Calu3 (cell line): ENCODE measurements around the gene PARP4. TPM values are rescaled to one million over a fixed set of nuclear protein-coding genes. Genes with fewer than 3 reads are reported as not detected.
"Not testable (repeated sequence)": the region's sequence is repeated elsewhere in the genome, so short reads cannot be mapped to it uniquely, and the experiment has no call there.

Source experiments
- BruUV-seq: library from RNA; stranded (reverse); fragments of 400-500 nt; replicated peaks from 2 replicates; lab custom pipeline; 2021; lab: Mats Ljungman, UMichigan
- CTCF ChIA-PET: fragments of 300-600 bp; sonication (Branson Sonifier 250); formaldehyde crosslinking; loops from one replicate; lab custom pipeline; 2022; ENCODE audit warnings: antibody characterized with exemption; lab: Charles Lee
- DNase-seq: peaks from one replicate; pipeline ENCODE4 v3.0.0; 2022
- H3K27ac Mint-ChIP-seq: one replicate; pipeline ENCODE4 v1.8.0; 2022; ENCODE audit warnings: mixed read lengths; ENCODE audit not compliant: unreplicated experiment
- H3K27me3 Mint-ChIP-seq: one replicate; pipeline ENCODE4 v1.8.0; 2022; ENCODE audit warnings: mixed read lengths; ENCODE audit not compliant: unreplicated experiment
- H3K36me3 Mint-ChIP-seq: one replicate; pipeline ENCODE4 v1.8.0; 2022; ENCODE audit warnings: mild to moderate bottlenecking, moderate library complexity, mixed read lengths; ENCODE audit not compliant: insufficient read depth, unreplicated experiment
- H3K4me1 Mint-ChIP-seq: one replicate; pipeline ENCODE4 v1.8.0; 2022; ENCODE audit warnings: mild to moderate bottlenecking, low read depth, mixed read lengths; ENCODE audit not compliant: unreplicated experiment
- H3K4me3 Mint-ChIP-seq: one replicate; pipeline ENCODE4 v1.8.0; 2022; ENCODE audit warnings: mild to moderate bottlenecking, low read depth, moderate library complexity, mixed read lengths; ENCODE audit not compliant: unreplicated experiment
- H3K9me3 Mint-ChIP-seq: one replicate; pipeline ENCODE4 v1.8.0; 2022; ENCODE audit warnings: low read depth, mixed read lengths; ENCODE audit not compliant: unreplicated experiment
- intact Hi-C: fragments of 100-400 bp; cut with micrococcal nuclease; formaldehyde crosslinking; loops from one replicate; pipeline ENCODE4 v1.10.0; 2022; ENCODE audit not compliant: unreplicated experiment
- total RNA-seq: library from RNA; stranded (reverse); gene quantifications from 2 replicates; pipeline ENCODE4 v1.2.3, GENCODE V29; 2022
- TF ChIP-seq, protein P1 (sequence below): fragments of 200-600 bp; IDR thresholded peaks from one replicate; pipeline ENCODE4 v1.8.0; 2022; ENCODE audit warnings: antibody characterized with exemption; ENCODE audit not compliant: unreplicated experiment

PARP4 gene
- total RNA-seq, 1 experiment from 2014 or later, result 78.3 TPM

- TF ChIP-seq, protein P1, sequence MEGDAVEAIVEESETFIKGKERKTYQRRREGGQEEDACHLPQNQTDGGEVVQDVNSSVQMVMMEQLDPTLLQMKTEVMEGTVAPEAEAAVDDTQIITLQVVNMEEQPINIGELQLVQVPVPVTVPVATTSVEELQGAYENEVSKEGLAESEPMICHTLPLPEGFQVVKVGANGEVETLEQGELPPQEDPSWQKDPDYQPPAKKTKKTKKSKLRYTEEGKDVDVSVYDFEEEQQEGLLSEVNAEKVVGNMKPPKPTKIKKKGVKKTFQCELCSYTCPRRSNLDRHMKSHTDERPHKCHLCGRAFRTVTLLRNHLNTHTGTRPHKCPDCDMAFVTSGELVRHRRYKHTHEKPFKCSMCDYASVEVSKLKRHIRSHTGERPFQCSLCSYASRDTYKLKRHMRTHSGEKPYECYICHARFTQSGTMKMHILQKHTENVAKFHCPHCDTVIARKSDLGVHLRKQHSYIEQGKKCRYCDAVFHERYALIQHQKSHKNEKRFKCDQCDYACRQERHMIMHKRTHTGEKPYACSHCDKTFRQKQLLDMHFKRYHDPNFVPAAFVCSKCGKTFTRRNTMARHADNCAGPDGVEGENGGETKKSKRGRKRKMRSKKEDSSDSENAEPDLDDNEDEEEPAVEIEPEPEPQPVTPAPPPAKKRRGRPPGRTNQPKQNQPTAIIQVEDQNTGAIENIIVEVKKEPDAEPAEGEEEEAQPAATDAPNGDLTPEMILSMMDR, result no peak
- BruUV-seq, result no TSS peak
- Mint-ChIP-seq H3K4me3 (no peak overlapping the region), H3K4me1 (no peaks in the 10 kb centered on the region), H3K27me3 (no peaks in the 10 kb centered on the region), H3K36me3 (no peaks in the 10 kb centered on the region), H3K9me3 (no peaks in the 10 kb centered on the region), H3K27ac (no peak overlapping the region)
- intact Hi-C loops, result loop anchor here (10.0 kb wide), 1 partner anchor 82 kb away; no protein-coding TSS in a partner anchor
- DNase-seq, result no peak
- CTCF ChIA-PET, result no interaction called here
These were observed 106.1 kb downstream of the PARP4 start for GRCh38 chr13:24406524-24406923.

GRCh38 chr13:24396821-24397220 is 115.8 kb downstream of the PARP4 start:
- no TSS peak for BruUV-seq
- intact Hi-C loops, result no loop called here
- no peak overlapping the region for H3K27ac Mint-ChIP-seq
- no peaks in the 10 kb centered on the region for H3K27me3 Mint-ChIP-seq
- no peaks in the 10 kb centered on the region for H3K9me3 Mint-ChIP-seq
- no peak for DNase-seq
- H3K4me3 Mint-ChIP-seq, result no peak overlapping the region
- TF ChIP-seq, protein P1, result no peak
- H3K4me1 Mint-ChIP-seq, result no peaks in the 10 kb centered on the region
- CTCF ChIA-PET, result no interaction called here
- H3K36me3 Mint-ChIP-seq, result no peaks in the 10 kb centered on the region

DNA sequence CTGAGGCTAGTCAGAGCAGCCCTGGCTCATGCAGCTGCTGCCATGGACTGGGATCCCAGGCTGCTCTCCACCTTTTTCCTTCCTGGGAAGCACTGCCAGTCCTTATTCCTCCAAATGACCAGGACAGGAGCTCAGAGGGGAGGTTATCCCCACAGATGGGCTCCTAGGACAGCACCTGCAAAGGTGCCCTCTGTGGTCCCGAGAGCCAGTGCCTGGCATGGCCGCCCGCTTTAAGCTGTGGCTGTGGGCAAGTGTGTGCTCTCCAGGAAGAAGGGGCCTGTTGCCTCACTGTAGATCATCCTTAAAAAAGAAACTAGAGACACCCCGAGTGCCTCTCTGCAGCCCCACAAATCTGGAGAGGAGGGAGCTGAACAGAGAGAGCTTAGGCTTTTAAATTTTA is 119.6 kb downstream of the PARP4 start:
- CTCF ChIA-PET, result interaction anchor here (0.5 kb wide), 1 partner anchor 42 kb away, joined by 3 read pairs; no protein-coding TSS in a partner anchor
- intact Hi-C loops, result no loop called here
- H3K27ac Mint-ChIP-seq, result no peak overlapping the region
- BruUV-seq, result no TSS peak
- TF ChIP-seq, protein P1, result no peak
- no peaks in the 10 kb centered on the region for H3K36me3 Mint-ChIP-seq
- no peaks in the 10 kb centered on the region for H3K4me1 Mint-ChIP-seq
- no peak for DNase-seq
- peaks cover 11% of the 10 kb centered on the region for H3K27me3 Mint-ChIP-seq
- no peak overlapping the region for H3K4me3 Mint-ChIP-seq
- H3K9me3 Mint-ChIP-seq, result no peaks in the 10 kb centered on the region

DNA sequence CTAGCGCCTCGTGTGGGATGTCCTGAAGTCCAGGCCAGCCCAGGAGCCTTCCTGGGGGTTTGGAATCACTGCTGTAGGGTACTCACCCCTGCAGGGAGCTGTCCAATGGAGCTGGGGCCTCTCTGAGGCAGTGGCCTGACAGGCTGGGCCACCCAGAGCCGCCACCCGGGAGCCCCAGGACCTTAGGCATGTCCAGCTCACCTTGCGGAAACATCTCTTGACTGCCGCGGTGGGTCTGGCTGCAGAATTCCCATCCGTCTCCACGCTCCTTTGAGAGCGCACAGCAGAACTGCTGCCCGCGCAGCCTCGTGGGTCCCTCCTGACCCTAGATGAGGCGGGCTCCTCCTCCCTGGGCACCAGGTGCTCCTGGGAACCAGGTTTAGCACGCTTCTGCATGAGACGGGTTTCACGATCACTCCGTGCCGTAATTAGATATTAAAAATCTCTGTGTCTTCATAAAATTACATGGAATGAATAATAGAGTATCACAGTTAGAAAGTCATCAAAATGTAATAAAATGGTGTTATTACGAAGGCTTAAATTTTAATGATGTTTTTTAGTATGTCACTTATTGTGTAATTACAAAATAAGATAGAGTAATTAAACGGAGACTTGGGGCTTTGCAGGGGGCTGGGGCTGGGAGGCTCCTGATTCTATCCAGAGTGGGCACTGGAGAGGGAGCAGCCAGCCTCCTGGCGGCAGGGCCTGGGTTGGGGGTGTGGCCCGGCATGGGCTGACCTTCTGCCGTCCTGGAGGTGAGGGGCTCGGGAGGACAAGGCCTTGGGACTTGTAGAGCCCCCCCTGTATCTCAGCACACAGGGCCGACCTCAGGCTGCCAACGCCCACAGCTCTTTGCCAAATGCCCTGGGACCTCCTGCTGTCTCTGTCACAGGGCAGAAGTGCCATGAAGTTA is 120.6 kb downstream of the PARP4 start:
- H3K4me1 Mint-ChIP-seq, CTCF ChIA-PET, H3K9me3 Mint-ChIP-seq, H3K4me3 Mint-ChIP-seq, H3K36me3 Mint-ChIP-seq, DNase-seq, BruUV-seq, intact Hi-C loops, H3K27ac Mint-ChIP-seq: not testable (repeated sequence)
- H3K27me3 Mint-ChIP-seq, result peaks cover 19% of the 10 kb centered on the region

DNA sequence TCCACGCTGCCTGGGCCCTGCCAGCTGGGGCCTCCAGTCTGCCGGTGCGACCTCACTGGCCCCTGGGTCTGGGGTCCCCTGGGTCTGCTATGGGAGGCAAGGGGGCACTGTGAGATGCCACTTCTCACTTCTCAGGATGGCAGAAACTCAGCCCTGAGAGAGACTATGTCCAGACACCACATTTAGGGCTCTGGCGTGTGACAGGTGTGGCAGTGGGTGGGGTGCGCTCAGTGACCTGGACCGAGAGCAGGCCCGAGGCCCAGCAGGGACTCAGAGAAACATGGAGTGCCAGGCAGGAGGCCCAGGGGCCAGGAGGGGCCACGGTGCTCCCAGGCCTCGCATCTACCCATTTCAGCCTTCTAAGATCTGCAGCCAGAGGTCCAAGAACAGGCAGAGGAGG is 121.8 kb downstream of the PARP4 start:
- CTCF ChIA-PET, H3K4me3 Mint-ChIP-seq, H3K9me3 Mint-ChIP-seq, DNase-seq, intact Hi-C loops, H3K27ac Mint-ChIP-seq, H3K4me1 Mint-ChIP-seq, BruUV-seq, H3K36me3 Mint-ChIP-seq: not testable (repeated sequence)
- peaks cover 19% of the 10 kb centered on the region for H3K27me3 Mint-ChIP-seq
